ENCODE results near the gene POU6F2.
"Not testable (repeated sequence)": the region's sequence is repeated elsewhere in the genome, so short reads cannot be mapped to it uniquely, and the experiment has no call there.

DNA sequence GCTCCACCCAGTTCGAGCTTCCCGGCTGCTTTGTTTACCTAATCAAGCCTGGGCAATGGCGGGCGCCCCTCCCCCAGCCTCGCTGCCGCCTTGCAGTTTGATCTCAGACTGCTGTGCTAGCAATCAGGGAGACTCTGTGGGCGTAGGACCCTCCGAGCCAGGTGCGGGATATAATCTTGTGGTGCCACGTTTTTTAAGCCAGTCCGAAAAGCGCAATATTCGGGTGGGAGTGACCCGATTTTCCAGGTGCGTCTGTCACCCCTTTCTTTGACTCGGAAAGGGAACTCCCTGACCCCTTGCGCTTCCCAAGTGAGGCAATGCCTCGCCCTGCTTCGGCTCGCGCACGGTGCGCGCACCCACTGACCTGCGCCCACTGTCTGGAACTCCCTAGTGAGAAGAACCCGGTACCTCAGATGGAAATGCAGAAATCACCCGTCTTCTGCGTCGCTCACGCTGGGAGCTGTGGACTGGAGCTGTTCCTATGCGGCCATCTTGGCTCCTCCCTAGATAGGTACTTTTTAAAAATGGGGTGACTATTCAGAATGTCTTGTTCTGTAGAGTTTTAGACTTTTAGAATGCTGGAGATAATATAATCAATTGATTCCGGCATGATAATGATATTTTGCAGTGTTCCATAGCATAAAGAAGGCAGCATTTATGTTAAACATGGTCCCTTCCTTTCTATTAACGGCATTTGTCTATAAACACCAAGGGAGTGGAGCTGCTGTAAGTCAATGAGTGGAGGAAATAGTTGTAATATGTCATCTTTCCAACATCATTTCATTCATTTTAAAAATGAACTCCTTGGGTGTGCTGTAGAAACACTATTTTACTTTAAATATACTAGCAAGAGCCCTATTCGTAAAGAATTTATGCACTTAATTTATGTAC, 35.6 kb downstream of the POU6F2 start:
- TF ChIP-seq POLR2A (IDR thresholded peaks at IDR 0.05; ENCODE audit: low read depth, low read length); RCOR1 (IDR thresholded peaks at IDR 0.05; ENCODE audit: insufficient replicate concordance, low read length); SMC3 (IDR thresholded peaks at IDR 0.05; ENCODE audit: low read depth, low read length); RAD21 (IDR thresholded peaks at IDR 0.05; ENCODE audit: low read length); BHLHE40 (IDR thresholded peaks at IDR 0.05; ENCODE audit: low read depth, low read length); MAFK (IDR thresholded peaks at IDR 0.05; ENCODE audit: low read depth, low read length); MAZ (IDR thresholded peaks at IDR 0.05; ENCODE audit: borderline replicate concordance, low read depth, low read length); MXI1 (IDR thresholded peaks at IDR 0.05; ENCODE audit: borderline replicate concordance, low read depth, low read length); RFX5 (IDR thresholded peaks at IDR 0.05; ENCODE audit: low read depth, low read length): not testable (repeated sequence)
- TF ChIP-seq, protein P1, sequence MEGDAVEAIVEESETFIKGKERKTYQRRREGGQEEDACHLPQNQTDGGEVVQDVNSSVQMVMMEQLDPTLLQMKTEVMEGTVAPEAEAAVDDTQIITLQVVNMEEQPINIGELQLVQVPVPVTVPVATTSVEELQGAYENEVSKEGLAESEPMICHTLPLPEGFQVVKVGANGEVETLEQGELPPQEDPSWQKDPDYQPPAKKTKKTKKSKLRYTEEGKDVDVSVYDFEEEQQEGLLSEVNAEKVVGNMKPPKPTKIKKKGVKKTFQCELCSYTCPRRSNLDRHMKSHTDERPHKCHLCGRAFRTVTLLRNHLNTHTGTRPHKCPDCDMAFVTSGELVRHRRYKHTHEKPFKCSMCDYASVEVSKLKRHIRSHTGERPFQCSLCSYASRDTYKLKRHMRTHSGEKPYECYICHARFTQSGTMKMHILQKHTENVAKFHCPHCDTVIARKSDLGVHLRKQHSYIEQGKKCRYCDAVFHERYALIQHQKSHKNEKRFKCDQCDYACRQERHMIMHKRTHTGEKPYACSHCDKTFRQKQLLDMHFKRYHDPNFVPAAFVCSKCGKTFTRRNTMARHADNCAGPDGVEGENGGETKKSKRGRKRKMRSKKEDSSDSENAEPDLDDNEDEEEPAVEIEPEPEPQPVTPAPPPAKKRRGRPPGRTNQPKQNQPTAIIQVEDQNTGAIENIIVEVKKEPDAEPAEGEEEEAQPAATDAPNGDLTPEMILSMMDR (conservative IDR thresholded peaks at IDR 0.05; ENCODE audit: low read depth, low read length) = not testable (repeated sequence)
- TF ChIP-seq, protein P2, sequence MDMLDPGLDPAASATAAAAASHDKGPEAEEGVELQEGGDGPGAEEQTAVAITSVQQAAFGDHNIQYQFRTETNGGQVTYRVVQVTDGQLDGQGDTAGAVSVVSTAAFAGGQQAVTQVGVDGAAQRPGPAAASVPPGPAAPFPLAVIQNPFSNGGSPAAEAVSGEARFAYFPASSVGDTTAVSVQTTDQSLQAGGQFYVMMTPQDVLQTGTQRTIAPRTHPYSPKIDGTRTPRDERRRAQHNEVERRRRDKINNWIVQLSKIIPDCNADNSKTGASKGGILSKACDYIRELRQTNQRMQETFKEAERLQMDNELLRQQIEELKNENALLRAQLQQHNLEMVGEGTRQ (IDR thresholded peaks at IDR 0.05; ENCODE audit: low read depth, low read length) = not testable (repeated sequence)
- TF ChIP-seq, protein P3, sequence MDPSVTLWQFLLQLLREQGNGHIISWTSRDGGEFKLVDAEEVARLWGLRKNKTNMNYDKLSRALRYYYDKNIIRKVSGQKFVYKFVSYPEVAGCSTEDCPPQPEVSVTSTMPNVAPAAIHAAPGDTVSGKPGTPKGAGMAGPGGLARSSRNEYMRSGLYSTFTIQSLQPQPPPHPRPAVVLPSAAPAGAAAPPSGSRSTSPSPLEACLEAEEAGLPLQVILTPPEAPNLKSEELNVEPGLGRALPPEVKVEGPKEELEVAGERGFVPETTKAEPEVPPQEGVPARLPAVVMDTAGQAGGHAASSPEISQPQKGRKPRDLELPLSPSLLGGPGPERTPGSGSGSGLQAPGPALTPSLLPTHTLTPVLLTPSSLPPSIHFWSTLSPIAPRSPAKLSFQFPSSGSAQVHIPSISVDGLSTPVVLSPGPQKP (IDR thresholded peaks at IDR 0.05; ENCODE audit: borderline replicate concordance, low read depth, low read length) = not testable (repeated sequence)

Measured in IMR-90 (cell line).